ENCODE results near the gene CREB5. TPM values are rescaled to one million over a fixed set of nuclear protein-coding genes. Genes with fewer than 3 reads are reported as not detected.
"Not testable (repeated sequence)": the region's sequence is repeated elsewhere in the genome, so short reads cannot be mapped to it uniquely, and the experiment has no call there.

Gene CREB5
- total and polyA plus RNA-seq, 2 of the 8 experiments (the other 6 are each of a cell fraction or from before 2014, with no cell fraction given) = 2.4 to 2.7 TPM

DNA sequence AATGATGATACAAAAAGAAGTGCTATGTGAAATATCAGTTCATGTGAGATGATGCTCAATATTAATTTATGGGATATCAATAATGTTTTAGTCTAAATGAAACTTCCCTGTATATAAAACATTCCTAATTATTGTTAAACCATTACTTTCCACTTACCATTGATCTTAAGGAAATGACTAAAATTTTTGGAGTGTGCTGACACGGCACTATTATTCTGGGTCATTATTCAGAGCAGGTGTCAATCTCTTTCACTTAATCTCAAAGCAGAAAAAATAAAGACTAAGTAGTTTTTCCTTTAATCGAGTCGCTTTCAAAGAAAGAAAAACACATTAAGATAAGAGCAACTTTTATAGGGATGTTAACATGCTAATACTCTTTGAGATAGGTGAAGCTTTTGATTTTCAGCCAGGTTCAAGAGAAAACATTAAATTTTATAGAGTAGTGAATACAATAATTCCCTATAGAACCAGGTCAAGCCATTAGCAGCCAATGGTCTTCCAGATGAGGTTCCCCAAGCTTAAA is 11.4 kb upstream of the CREB5 start (continued):
- TF ChIP-seq CHD1 (IDR thresholded peaks at IDR 0.05; ENCODE audit: low read depth, low read length) (no peak), CEBPB (IDR thresholded peaks at IDR 0.05; ENCODE audit: low read depth, low read length) (no peak)

DNA sequence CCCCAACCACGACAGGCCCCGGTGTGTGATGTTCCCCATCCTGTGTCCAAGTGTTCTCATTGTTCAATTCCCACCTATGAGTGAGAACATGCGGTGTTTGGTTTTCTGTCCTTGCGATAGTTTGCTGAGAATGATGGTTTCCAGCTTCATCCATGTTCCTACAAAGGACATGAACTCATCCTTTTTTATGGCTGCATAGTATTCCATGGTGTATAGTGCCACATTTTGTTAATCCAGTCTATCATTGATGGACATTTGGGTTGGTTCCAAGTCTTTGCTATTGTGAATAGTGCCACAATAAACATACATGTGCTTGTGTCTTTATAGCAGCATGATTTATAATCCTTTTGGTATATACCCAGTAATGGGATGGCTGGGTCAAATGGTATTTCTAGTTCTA is 10.8 kb upstream of the CREB5 start:
- H2BK20ac ChIP-seq (ENCODE audit: low read length); H3K9me3 ChIP-seq (ENCODE audit: insufficient read depth in 2 of 2, low read depth in 1 of 2, low read length in 1 of 2); H4K8ac ChIP-seq (ENCODE audit: extremely low read depth, insufficient read depth, low read length); H3K27ac ChIP-seq (ENCODE audit: low read depth, low read length); H4K91ac ChIP-seq (replicated peaks; ENCODE audit: insufficient read length, low read length); H2BK15ac ChIP-seq (ENCODE audit: low read length); H3K79me2 ChIP-seq (ENCODE audit: control insufficient read depth in 1 of 2, insufficient read depth in 2 of 2, low read length in 2 of 2); H3K9ac ChIP-seq (replicated peaks in 1 of 4; ENCODE audit: extremely low read depth in 1 of 4, low read depth in 3 of 4, low read length in 3 of 4); POLR2A ChIA-PET (ENCODE audit: partially characterized antibody); H3K4me1 ChIP-seq (replicated peaks in 1 of 4; ENCODE audit: control insufficient read depth in 3 of 4, insufficient read depth in 4 of 4, low read length in 3 of 4); H4K20me1 ChIP-seq (replicated peaks in 1 of 2; ENCODE audit: control insufficient read depth in 1 of 2, insufficient read depth in 2 of 2, low read length in 2 of 2); CTCF ChIA-PET (ENCODE audit: partially characterized antibody); H3K4ac ChIP-seq (replicated peaks; ENCODE audit: insufficient read length, low read depth, low read length); H3K36me3 ChIP-seq (ENCODE audit: control insufficient read depth in 2 of 4, insufficient read depth in 4 of 4, low read length in 3 of 4); H4K5ac ChIP-seq (ENCODE audit: insufficient read length, low read depth, low read length); H3K4me3 ChIP-seq (ENCODE audit: extremely low read depth in 1 of 4, insufficient read depth in 2 of 4, low read depth in 3 of 4, low read length in 4 of 4); H3K23me2 ChIP-seq (ENCODE audit: low read depth, low read length); H2BK12ac ChIP-seq (ENCODE audit: low read depth, low read length); H3K79me1 ChIP-seq (ENCODE audit: low read depth, low read length); H2BK5ac ChIP-seq (ENCODE audit: low read depth, low read length); H3K23ac ChIP-seq (ENCODE audit: insufficient read length); H3K56ac ChIP-seq (replicated peaks; ENCODE audit: insufficient read length, low read depth, low read length); H3K27me3 ChIP-seq (replicated peaks in 1 of 4; ENCODE audit: control insufficient read depth in 3 of 4, extremely low read depth in 1 of 4, insufficient read depth in 3 of 4, low read length in 3 of 4); H2AK5ac ChIP-seq (ENCODE audit: low read depth, low read length); H3K18ac ChIP-seq (ENCODE audit: extremely low read depth, low read length); FAIRE-seq; H3K14ac ChIP-seq (ENCODE audit: insufficient read length); H2BK120ac ChIP-seq (replicated peaks; ENCODE audit: low read depth, low read length); DNase-seq (ENCODE audit: low read depth in 1 of 2, low spot score in 2 of 2); H2AFZ ChIP-seq (ENCODE audit: low read length); H3K4me2 ChIP-seq (ENCODE audit: insufficient read depth in 1 of 2, low read depth in 2 of 2, low read length in 2 of 2): not testable (repeated sequence)
- WGBS, 2 experiments (ENCODE audit: extremely low coverage in 1 of 2, insufficient coverage in 1 of 2, insufficient read length in 1 of 2, insufficient replicate concordance in 2 of 2, low coverage in 1 of 2, low lambda C conversion rate in 2 of 2, missing lambda C conversion rate in 1 of 2) = 93% methylated on average over 4 of the region's 4 CpGs; no CpG with 5 or more reads in 1 of the 2 experiments
